NCI-H2107 treated with DMSO at 0.1 percent for 48 hours (cell line): ENCODE results near the gene AMFR.

Source experiments
- DNase-seq: peaks from one replicate; lab custom pipeline; 2025; ENCODE audit not compliant: unreplicated experiment; lab: John Stamatoyannopoulos, UW

AMFR gene

GRCh38 chr16:56314244-56314850 lies 111.0 kb downstream of the AMFR start:
- no peak for DNase-seq

DNA sequence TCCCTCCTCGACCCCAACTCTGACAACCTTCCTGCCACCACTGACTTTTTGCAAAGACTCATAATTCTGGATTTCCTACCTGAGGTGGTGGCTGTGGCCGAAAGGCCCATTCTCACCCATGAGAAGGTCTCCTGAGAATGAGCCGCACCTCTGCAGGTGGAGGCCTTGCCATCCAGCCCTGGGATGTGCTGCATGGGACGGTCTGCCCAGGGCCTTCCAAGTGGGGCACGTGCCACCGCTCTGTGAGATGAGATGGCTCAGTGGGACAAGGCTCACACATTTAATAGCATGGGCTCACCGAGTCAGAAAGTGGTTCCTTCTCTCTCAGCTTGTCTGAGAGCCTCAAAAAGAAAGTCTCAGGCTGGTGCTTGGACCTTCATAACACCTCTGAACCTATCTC lies 112.8 kb downstream of the AMFR start:
- no peak for DNase-seq

DNA sequence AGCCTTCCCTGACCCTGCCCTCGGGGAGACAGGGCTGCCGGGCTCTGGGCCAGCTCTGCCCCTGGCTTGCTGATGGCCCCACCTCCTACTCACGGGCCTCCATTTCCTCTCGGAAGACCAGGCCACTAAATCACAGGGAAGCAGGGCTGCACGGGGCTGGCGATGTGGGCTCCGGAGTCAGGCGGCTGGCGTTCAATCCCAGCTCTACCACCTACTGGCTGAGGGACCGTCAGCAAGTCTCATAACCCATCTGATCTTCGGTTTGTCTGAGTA lies 113.4 kb downstream of the AMFR start:
- DNase-seq = no peak
